K562 (cell line): ENCODE results near the gene PXK. TPM values are rescaled to one million over a fixed set of nuclear protein-coding genes. Genes with fewer than 3 reads are reported as not detected.

Source experiments
- ARNT ChIP-seq, 2 experiments: fragments of 450-650 bp; IDR thresholded peaks; 2 replicates each; pipeline ENCODE4 v1.6.1; 2016; ENCODE audit warnings: mild to moderate bottlenecking in 1 of 2
- DDX20 ChIP-seq: fragments of 450-650 bp; IDR thresholded peaks from 2 replicates; pipeline ENCODE4 v1.6.1; 2016; ENCODE audit warnings: missing genetic modification characterization, low read depth, mild to moderate bottlenecking, missing compliant biosample characterization, moderate library complexity
- FUS ChIP-seq: fragments of 200-400 bp; formaldehyde crosslinking; optimal IDR thresholded peaks from 2 replicates; pipeline ENCODE3; 2017; ENCODE audit warnings: low read depth, low read length
- HMGN3 ChIP-seq: IDR thresholded peaks from 2 replicates; pipeline ENCODE4 v1.6.1; 2011; ENCODE audit warnings: borderline replicate concordance, low read depth, mild to moderate bottlenecking, mixed read lengths, low read length; ENCODE audit not compliant: insufficient read length; ENCODE audit errors: extremely low read depth
- MCM3 ChIP-seq: fragments of 450-650 bp; IDR thresholded peaks from 2 replicates; pipeline ENCODE4 v1.6.1; 2016
- PKNOX1 ChIP-seq: fragments of 450-650 bp; IDR thresholded peaks from 2 replicates; pipeline ENCODE4 v1.6.1; 2016
- SMARCE1 ChIP-seq: fragments of 450-650 bp; IDR thresholded peaks from 2 replicates; pipeline ENCODE4 v1.7.1; 2016; ENCODE audit warnings: mild to moderate bottlenecking
- TAL1 ChIP-seq: fragments of 450-650 bp; IDR thresholded peaks from 2 replicates; pipeline ENCODE4 v1.6.1; 2016; ENCODE audit warnings: mild to moderate bottlenecking
- ZBTB9 ChIP-seq: fragments of 450-650 bp; formaldehyde crosslinking; IDR thresholded peaks from 2 replicates; pipeline ENCODE4 v1.4.0; 2020; ENCODE audit warnings: mild to moderate bottlenecking, moderate library complexity
- polyA plus RNA-seq, 8 experiments: library from polyadenylated mRNA; depleted of rRNA in 4 of 8; stranded (reverse) in 5 of 8; unstranded in 3 of 8; fragments of >200 nt; fragmentation: Nextera tagmentation in 2 of 8; fragmentation: Illumina TruSeq in 1 of 8; extraction: Ambion mirVana in 2 of 8; extraction: Trizol in 1 of 8; gene quantifications; 2 replicates each; pipeline versions ENCODE4 v1.2.1 to v1.2.3, GENCODE V29; 2011 to 2014; ENCODE audit warnings: inconsistent platforms in 1 of 8, missing spikeins in 1 of 8
- total RNA-seq, 7 experiments: library from RNA; depleted of rRNA in 6 of 7; stranded (reverse); fragments of >200 nt in 6 of 7; fragmentation: Illumina TruSeq in 2 of 7; extraction: Trizol in 2 of 7; gene quantifications; 2 replicates each; pipeline versions ENCODE4 v1.2.1 to v1.2.3, GENCODE V29; 2011 to 2021; ENCODE audit warnings: low replicate concordance in 1 of 7
- TF ChIP-seq, protein P1 (sequence below): fragments of 200-800 bp; sonication (Bioruptor generic); IDR thresholded peaks from 2 replicates; pipeline ENCODE4 v1.6.1; 2016; ENCODE audit warnings: missing genetic modification characterization, missing compliant biosample characterization

Gene PXK
- total and polyA plus RNA-seq, 9 of the 15 experiments (the other 6 are each of a cell fraction or from before 2014, with no cell fraction given), result 3.3 to 19.9 (median 11.3) TPM

DNA sequence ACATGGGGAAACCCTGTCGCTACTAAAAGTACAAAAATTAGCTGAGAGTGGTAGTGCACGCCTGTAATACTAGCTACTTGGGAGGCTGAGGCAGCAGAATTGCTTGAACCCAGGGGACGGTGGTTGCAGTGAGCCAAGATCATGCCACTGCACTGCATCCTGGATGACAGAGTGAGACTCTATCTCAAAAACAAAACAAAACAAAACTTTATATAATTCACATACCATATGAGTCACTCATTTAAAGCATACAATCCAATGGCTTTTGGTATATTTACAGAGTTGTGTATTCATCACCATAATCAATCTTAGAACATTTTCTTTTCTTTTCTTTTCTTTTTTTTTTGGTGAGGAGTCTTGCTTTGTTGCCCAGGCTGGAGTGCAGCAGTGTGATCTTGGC is 8.7 kb downstream of the PXK start (continued):
- TF ChIP-seq ZBTB9 (no peak), ARNT (IDR thresholded peaks at IDR 0.05) (no peak), TAL1 (no peak), SMARCE1 (no peak), DDX20 (tag) (no peak), MCM3 (no peak), PKNOX1 (no peak), FUS (no peak), HMGN3 (no peak)
- TF ChIP-seq, protein P1, sequence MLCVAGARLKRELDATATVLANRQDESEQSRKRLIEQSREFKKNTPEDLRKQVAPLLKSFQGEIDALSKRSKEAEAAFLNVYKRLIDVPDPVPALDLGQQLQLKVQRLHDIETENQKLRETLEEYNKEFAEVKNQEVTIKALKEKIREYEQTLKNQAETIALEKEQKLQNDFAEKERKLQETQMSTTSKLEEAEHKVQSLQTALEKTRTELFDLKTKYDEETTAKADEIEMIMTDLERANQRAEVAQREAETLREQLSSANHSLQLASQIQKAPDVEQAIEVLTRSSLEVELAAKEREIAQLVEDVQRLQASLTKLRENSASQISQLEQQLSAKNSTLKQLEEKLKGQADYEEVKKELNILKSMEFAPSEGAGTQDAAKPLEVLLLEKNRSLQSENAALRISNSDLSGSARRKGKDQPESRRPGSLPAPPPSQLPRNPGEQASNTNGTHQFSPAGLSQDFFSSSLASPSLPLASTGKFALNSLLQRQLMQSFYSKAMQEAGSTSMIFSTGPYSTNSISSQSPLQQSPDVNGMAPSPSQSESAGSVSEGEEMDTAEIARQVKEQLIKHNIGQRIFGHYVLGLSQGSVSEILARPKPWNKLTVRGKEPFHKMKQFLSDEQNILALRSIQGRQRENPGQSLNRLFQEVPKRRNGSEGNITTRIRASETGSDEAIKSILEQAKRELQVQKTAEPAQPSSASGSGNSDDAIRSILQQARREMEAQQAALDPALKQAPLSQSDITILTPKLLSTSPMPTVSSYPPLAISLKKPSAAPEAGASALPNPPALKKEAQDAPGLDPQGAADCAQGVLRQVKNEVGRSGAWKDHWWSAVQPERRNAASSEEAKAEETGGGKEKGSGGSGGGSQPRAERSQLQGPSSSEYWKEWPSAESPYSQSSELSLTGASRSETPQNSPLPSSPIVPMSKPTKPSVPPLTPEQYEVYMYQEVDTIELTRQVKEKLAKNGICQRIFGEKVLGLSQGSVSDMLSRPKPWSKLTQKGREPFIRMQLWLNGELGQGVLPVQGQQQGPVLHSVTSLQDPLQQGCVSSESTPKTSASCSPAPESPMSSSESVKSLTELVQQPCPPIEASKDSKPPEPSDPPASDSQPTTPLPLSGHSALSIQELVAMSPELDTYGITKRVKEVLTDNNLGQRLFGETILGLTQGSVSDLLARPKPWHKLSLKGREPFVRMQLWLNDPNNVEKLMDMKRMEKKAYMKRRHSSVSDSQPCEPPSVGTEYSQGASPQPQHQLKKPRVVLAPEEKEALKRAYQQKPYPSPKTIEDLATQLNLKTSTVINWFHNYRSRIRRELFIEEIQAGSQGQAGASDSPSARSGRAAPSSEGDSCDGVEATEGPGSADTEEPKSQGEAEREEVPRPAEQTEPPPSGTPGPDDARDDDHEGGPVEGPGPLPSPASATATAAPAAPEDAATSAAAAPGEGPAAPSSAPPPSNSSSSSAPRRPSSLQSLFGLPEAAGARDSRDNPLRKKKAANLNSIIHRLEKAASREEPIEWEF (CRISPR knock-in tag), result no peak
- TF ChIP-seq, all 486 proteins: peak for 0
